Measurements from ENCODE around the gene BOK.

BOK gene

GRCh38 chr2:241532733-241533601 lies 25.6 kb upstream of the BOK start:
- no peaks in the 10 kb centered on the region for H3F3A ChIP-seq (ENCODE audit: low read depth)
- H3K4me3 ChIP-seq (ENCODE audit: low read length, poor library complexity, severe bottlenecking) = no peak overlapping the region
- H3K4me1 ChIP-seq (ENCODE audit: insufficient read depth, low read length, poor library complexity, severe bottlenecking) = no peaks in the 10 kb centered on the region
- H3K4me2 ChIP-seq (ENCODE audit: low read depth, low read length, poor library complexity, severe bottlenecking) = no peak overlapping the region
- H3K9me3 ChIP-seq (ENCODE audit: insufficient read depth, low read depth, low read length) = peaks cover 2% of the 10 kb centered on the region; the same call in 1 of the 2 replicates
- no peak overlapping the region for H3K9ac ChIP-seq (ENCODE audit: low read depth, low read length, poor library complexity, severe bottlenecking)
- H3K27me3 ChIP-seq (ENCODE audit: insufficient read depth, low read length, poor library complexity, severe bottlenecking) = no peaks in the 10 kb centered on the region
- no peak for TF ChIP-seq EZH2phosphoT487 (IDR thresholded peaks at IDR 0.05; ENCODE audit: borderline replicate concordance)
- TF ChIP-seq CTCF (conservative IDR thresholded peaks at IDR 0.05; ENCODE audit: low read length) = no peak
- H3K9me2 ChIP-seq (replicated peaks; ENCODE audit: low read depth, low read length) = no peaks in the 10 kb centered on the region
- H2AFZ ChIP-seq (ENCODE audit: low read length) = no peak overlapping the region
- no peaks in the 10 kb centered on the region for H3K36me3 ChIP-seq (ENCODE audit: insufficient read depth, low read length)
- H4K20me1 ChIP-seq (ENCODE audit: insufficient read depth, low read length, poor library complexity, severe bottlenecking) = no peaks in the 10 kb centered on the region
- no peaks in the 10 kb centered on the region for H3K79me2 ChIP-seq (ENCODE audit: insufficient read depth, low read length)

- Histone ChIP-seq H3K4me2 (ENCODE audit: low read depth, low read length, poor library complexity, severe bottlenecking) (no peak overlapping the region), H3K9me3 (ENCODE audit: insufficient read depth, low read depth, low read length) (no peaks in the 10 kb centered on the region), H3K79me2 (ENCODE audit: insufficient read depth, low read length) (no peaks in the 10 kb centered on the region), H3K4me3 (ENCODE audit: low read length, poor library complexity, severe bottlenecking) (no peak overlapping the region), H3K36me3 (ENCODE audit: insufficient read depth, low read length) (no peaks in the 10 kb centered on the region), H3K9ac (ENCODE audit: low read depth, low read length, poor library complexity, severe bottlenecking) (no peak overlapping the region), H3F3A (ENCODE audit: low read depth) (no peaks in the 10 kb centered on the region), H3K4me1 (ENCODE audit: insufficient read depth, low read length, poor library complexity, severe bottlenecking) (no peaks in the 10 kb centered on the region), H2AFZ (ENCODE audit: low read length) (no peak overlapping the region), H4K20me1 (ENCODE audit: insufficient read depth, low read length, poor library complexity, severe bottlenecking) (no peaks in the 10 kb centered on the region), H3K27me3 (ENCODE audit: insufficient read depth, low read length, poor library complexity, severe bottlenecking) (no peaks in the 10 kb centered on the region), H3K9me2 (replicated peaks; ENCODE audit: low read depth, low read length) (no peaks in the 10 kb centered on the region)
- TF ChIP-seq CTCF (conservative IDR thresholded peaks at IDR 0.05; ENCODE audit: low read length) (no peak), EZH2phosphoT487 (IDR thresholded peaks at IDR 0.05; ENCODE audit: borderline replicate concordance) (no peak)
Measured at GRCh38 chr2:241534293-241534692, 24.3 kb upstream of the BOK start.

GRCh38 chr2:241534701-241535375 lies 23.7 kb upstream of the BOK start:
- H3K9me3 ChIP-seq (ENCODE audit: insufficient read depth, low read depth, low read length) = no peaks in the 10 kb centered on the region
- TF ChIP-seq EZH2phosphoT487 (IDR thresholded peaks at IDR 0.05; ENCODE audit: borderline replicate concordance) (no peak), CTCF (conservative IDR thresholded peaks at IDR 0.05; ENCODE audit: low read length) (no peak)
- H2AFZ ChIP-seq (ENCODE audit: low read length) = no peak overlapping the region
- H3K9ac ChIP-seq (ENCODE audit: low read depth, low read length, poor library complexity, severe bottlenecking) = no peak overlapping the region
- no peaks in the 10 kb centered on the region for H4K20me1 ChIP-seq (ENCODE audit: insufficient read depth, low read length, poor library complexity, severe bottlenecking)
- no peaks in the 10 kb centered on the region for H3K27me3 ChIP-seq (ENCODE audit: insufficient read depth, low read length, poor library complexity, severe bottlenecking)
- no peaks in the 10 kb centered on the region for H3K36me3 ChIP-seq (ENCODE audit: insufficient read depth, low read length)
- no peaks in the 10 kb centered on the region for H3K79me2 ChIP-seq (ENCODE audit: insufficient read depth, low read length)
- H3K4me1 ChIP-seq (ENCODE audit: insufficient read depth, low read length, poor library complexity, severe bottlenecking) = no peaks in the 10 kb centered on the region
- H3K4me2 ChIP-seq (ENCODE audit: low read depth, low read length, poor library complexity, severe bottlenecking) = no peak overlapping the region
- no peaks in the 10 kb centered on the region for H3K9me2 ChIP-seq (replicated peaks; ENCODE audit: low read depth, low read length)
- no peaks in the 10 kb centered on the region for H3F3A ChIP-seq (ENCODE audit: low read depth)
- no peak overlapping the region for H3K4me3 ChIP-seq (ENCODE audit: low read length, poor library complexity, severe bottlenecking)
